ENCODE results near the gene CYP4F12.

CYP4F12 gene

DNA sequence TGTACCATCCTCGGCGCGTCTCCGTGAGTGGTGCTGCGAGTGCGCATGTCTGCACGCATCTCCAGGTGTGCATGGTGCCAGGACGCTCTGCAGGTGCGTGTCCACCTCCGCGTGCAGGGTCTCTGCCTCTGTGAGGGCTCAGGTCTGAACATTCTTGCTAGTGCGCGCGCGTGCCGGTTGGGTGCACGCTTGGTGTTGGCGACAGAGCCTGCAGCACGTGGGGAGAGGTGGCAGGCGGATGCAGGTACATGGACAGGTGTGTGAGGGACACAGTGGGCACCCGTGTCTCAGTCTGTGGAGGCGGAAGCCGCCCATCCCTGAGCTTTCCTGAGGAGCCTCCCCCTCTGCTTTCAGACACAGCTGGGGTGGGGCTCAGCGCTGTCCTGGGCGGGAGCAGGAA lies 50.1 kb downstream of the CYP4F12 start:
- no peaks in the 10 kb centered on the region for H3K79me1 ChIP-seq (ENCODE audit: low read length)
- H4K91ac ChIP-seq (ENCODE audit: low read depth, low read length): no peak overlapping the region
- DNase-seq: no peak
- H3K18ac ChIP-seq (ENCODE audit: low read length): no peak overlapping the region
- H3K9ac ChIP-seq (ENCODE audit: low read length): no peak overlapping the region
- H3K4me2 ChIP-seq (ENCODE audit: low read length): no peak overlapping the region
- no peak overlapping the region for H4K8ac ChIP-seq (ENCODE audit: low read depth, low read length)
- H2BK5ac ChIP-seq (ENCODE audit: low read depth, low read length, poor library complexity): no peak overlapping the region
- H3K36me3 ChIP-seq (ENCODE audit: control insufficient read depth in 1 of 2, insufficient read depth in 2 of 2, low read length in 2 of 2): no peaks in the 10 kb centered on the region
- H3K27ac ChIP-seq (ENCODE audit: low read depth, low read length): no peak overlapping the region
- H3K27me3 ChIP-seq (ENCODE audit: insufficient read depth, low read length): no peaks in the 10 kb centered on the region
- H3K4ac ChIP-seq (ENCODE audit: low read depth, low read length): no peak overlapping the region
- H3K14ac ChIP-seq (ENCODE audit: low read length): no peak overlapping the region
- H2BK120ac ChIP-seq (ENCODE audit: insufficient read depth, low read length, poor library complexity): no peak overlapping the region
- no peak overlapping the region for H2BK12ac ChIP-seq (ENCODE audit: low read length)
- no peak overlapping the region for H2AK5ac ChIP-seq (ENCODE audit: low read length)
- no peaks in the 10 kb centered on the region for H3K4me1 ChIP-seq (ENCODE audit: control insufficient read depth in 1 of 2, insufficient read depth in 2 of 2, low read length in 2 of 2)
- no CpG with 5 or more reads among the region's 25 CpGs for WGBS (ENCODE audit: extremely low coverage, insufficient coverage, insufficient read length)
- H3K4me3 ChIP-seq (ENCODE audit: low read depth, low read length): no peak overlapping the region
- no peak overlapping the region for H4K12ac ChIP-seq (ENCODE audit: low read depth, low read length)
- peaks cover 25% of the 10 kb centered on the region for H3K9me3 ChIP-seq (ENCODE audit: insufficient read depth, low read depth, low read length)
- H3K23ac ChIP-seq (ENCODE audit: low read length): no peak overlapping the region
- no peak overlapping the region for H2AFZ ChIP-seq (ENCODE audit: insufficient read depth, low read length, poor library complexity)
- no peaks in the 10 kb centered on the region for H3K79me2 ChIP-seq (ENCODE audit: control insufficient read depth, insufficient read depth, low read length, poor library complexity)

DNA sequence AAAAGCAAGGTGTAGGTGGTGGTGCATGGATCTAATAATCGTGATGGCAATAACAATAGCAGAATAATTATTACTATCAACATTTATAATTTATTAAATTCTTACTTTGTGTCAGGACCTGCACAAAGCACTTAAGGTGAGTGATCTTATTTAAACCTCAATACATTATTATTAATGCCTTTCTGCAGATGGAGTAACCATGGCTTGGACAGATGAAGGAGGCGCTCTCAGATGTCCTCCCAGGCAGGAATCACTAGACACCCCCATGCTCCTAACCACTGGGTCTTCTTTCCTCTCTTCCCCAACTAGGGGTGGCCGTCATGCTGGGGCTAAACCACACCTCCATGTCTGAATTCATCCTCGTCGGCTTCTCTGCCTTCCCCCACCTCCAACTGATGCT lies 54.8 kb downstream of the CYP4F12 start, which contains the start of gene OR10H2:
Gene OR10H2, plus strand, starts transcription at position 301 of the 400 bp plus-strand sequence. Its CDS starts 20 bp downstream, at position 321.
- H2AFZ ChIP-seq (ENCODE audit: insufficient read depth, low read length, poor library complexity): no peak within 1 kb of the TSS
- no CpG with 5 or more reads among the region's 5 CpGs for WGBS (ENCODE audit: extremely low coverage, insufficient coverage, insufficient read length)
- no peak within 1 kb of the TSS for H3K4me2 ChIP-seq (ENCODE audit: low read length)
- no peak within 1 kb of the TSS for H2BK12ac ChIP-seq (ENCODE audit: low read length)
- H3K23ac ChIP-seq (ENCODE audit: low read length): no peak within 1 kb of the TSS
- H3K27me3 ChIP-seq (ENCODE audit: insufficient read depth, low read length): no peaks in the 10 kb centered on the region
- no peak within 1 kb of the TSS for H4K12ac ChIP-seq (ENCODE audit: low read depth, low read length)
- H3K9ac ChIP-seq (ENCODE audit: low read length): no peak within 1 kb of the TSS
- peaks cover 25% of the 10 kb centered on the region for H3K9me3 ChIP-seq (ENCODE audit: insufficient read depth, low read depth, low read length)
- no peaks in the 10 kb centered on the region for H3K4me1 ChIP-seq (ENCODE audit: control insufficient read depth in 1 of 2, insufficient read depth in 2 of 2, low read length in 2 of 2)
- DNase-seq: no peak
- H3K14ac ChIP-seq (ENCODE audit: low read length): no peak within 1 kb of the TSS
- H4K91ac ChIP-seq (ENCODE audit: low read depth, low read length): no peak within 1 kb of the TSS
- H3K36me3 ChIP-seq (ENCODE audit: control insufficient read depth in 1 of 2, insufficient read depth in 2 of 2, low read length in 2 of 2): no peaks in the 10 kb centered on the region
- no peaks in the 10 kb centered on the region for H3K79me2 ChIP-seq (ENCODE audit: control insufficient read depth, insufficient read depth, low read length, poor library complexity)
- no peaks in the 10 kb centered on the region for H3K79me1 ChIP-seq (ENCODE audit: low read length)
- no peak within 1 kb of the TSS for H4K8ac ChIP-seq (ENCODE audit: low read depth, low read length)
- no peak within 1 kb of the TSS for H2AK5ac ChIP-seq (ENCODE audit: low read length)
- H2BK5ac ChIP-seq (ENCODE audit: low read depth, low read length, poor library complexity): no peak within 1 kb of the TSS
- H3K4ac ChIP-seq (ENCODE audit: low read depth, low read length): no peak within 1 kb of the TSS
- H3K4me3 ChIP-seq (ENCODE audit: low read depth, low read length): peak within 1 kb of the TSS; percentile 45
- H3K27ac ChIP-seq (ENCODE audit: low read depth, low read length): no peak within 1 kb of the TSS
- H3K18ac ChIP-seq (ENCODE audit: low read length): no peak within 1 kb of the TSS
- H2BK120ac ChIP-seq (ENCODE audit: insufficient read depth, low read length, poor library complexity): no peak within 1 kb of the TSS

DNA sequence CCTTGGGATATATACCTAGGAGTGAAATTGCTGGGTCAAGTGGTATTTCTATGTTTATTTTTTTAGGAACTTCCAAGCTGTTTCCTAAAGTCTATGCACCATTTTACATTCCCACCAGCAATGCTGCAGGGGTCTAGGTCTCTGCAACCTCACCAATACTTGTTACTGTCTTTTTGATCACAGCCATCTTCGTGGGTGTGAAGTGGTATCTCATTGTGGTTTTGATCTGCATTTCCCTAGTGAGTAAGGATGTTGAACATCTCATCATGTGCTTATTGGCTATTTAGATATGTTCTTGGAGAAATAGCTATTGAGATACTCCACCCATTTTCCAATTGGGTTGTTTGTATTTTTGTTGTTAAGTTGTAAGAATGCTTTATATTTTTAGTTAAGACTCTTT lies 57.7 kb downstream of the CYP4F12 start:
- WGBS (ENCODE audit: extremely low coverage, insufficient coverage, insufficient read length): no CpG with 5 or more reads among the region's 1 CpG
- no peak overlapping the region for H4K91ac ChIP-seq (ENCODE audit: low read depth, low read length)
- H3K4me3 ChIP-seq (ENCODE audit: low read depth, low read length): no peak overlapping the region

DNA sequence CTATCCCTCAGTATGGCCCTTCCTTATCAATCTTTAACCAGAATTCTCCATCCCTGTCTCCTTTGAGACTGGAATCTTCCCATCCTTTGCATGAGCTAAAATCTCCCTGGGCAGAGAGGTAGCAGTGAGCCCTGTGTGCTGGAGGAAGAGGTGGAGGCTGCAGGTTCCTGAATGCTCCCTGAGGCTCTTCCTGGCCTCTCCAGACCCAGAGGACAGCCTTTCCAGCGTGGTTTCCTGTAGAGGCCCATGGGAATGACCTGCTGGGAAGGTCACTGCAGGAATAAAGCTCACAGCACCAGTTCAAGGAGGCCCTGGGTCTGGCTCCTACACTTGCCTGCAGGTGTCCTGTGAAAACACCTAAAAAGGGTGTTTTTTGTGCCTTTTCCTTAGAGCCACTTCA lies 59.5 kb downstream of the CYP4F12 start:
- no CpG with 5 or more reads among the region's 1 CpG for WGBS (ENCODE audit: extremely low coverage, insufficient coverage, insufficient read length)
- Histone ChIP-seq H4K12ac (ENCODE audit: low read depth, low read length) (no peak overlapping the region), H2BK120ac (ENCODE audit: insufficient read depth, low read length, poor library complexity) (no peak overlapping the region), H3K79me1 (ENCODE audit: low read length) (no peaks in the 10 kb centered on the region), H3K18ac (ENCODE audit: low read length) (no peak overlapping the region), H2BK5ac (ENCODE audit: low read depth, low read length, poor library complexity) (no peak overlapping the region), H3K4me2 (ENCODE audit: low read length) (no peak overlapping the region), H3K23ac (ENCODE audit: low read length) (no peak overlapping the region), H2AK5ac (ENCODE audit: low read length) (no peak overlapping the region), H3K36me3 (ENCODE audit: control insufficient read depth in 1 of 2, insufficient read depth in 2 of 2, low read length in 2 of 2) (no peaks in the 10 kb centered on the region), H2BK12ac (ENCODE audit: low read length) (no peak overlapping the region), H3K4me3 (ENCODE audit: low read depth, low read length) (no peak overlapping the region), H3K4me1 (ENCODE audit: control insufficient read depth in 1 of 2, insufficient read depth in 2 of 2, low read length in 2 of 2) (no peaks in the 10 kb centered on the region), H3K9me3 (ENCODE audit: insufficient read depth, low read depth, low read length) (peaks cover 30% of the 10 kb centered on the region), H2AFZ (ENCODE audit: insufficient read depth, low read length, poor library complexity) (no peak overlapping the region), H3K9ac (ENCODE audit: low read length) (no peak overlapping the region), H3K4ac (ENCODE audit: low read depth, low read length) (no peak overlapping the region), H3K27me3 (ENCODE audit: insufficient read depth, low read length) (no peaks in the 10 kb centered on the region), H4K8ac (ENCODE audit: low read depth, low read length) (no peak overlapping the region), H4K91ac (ENCODE audit: low read depth, low read length) (no peak overlapping the region), H3K79me2 (ENCODE audit: control insufficient read depth, insufficient read depth, low read length, poor library complexity) (no peaks in the 10 kb centered on the region), H3K27ac (ENCODE audit: low read depth, low read length) (no peak overlapping the region), H3K14ac (ENCODE audit: low read length) (no peak overlapping the region)
- DNase-seq: no peak

More for the DNA sequence above, 57.7 kb downstream of the CYP4F12 start:
- Histone ChIP-seq H4K12ac (ENCODE audit: low read depth, low read length) (no peak overlapping the region), H2AFZ (ENCODE audit: insufficient read depth, low read length, poor library complexity) (no peak overlapping the region), H2BK12ac (ENCODE audit: low read length) (no peak overlapping the region), H3K9me3 (ENCODE audit: insufficient read depth, low read depth, low read length) (peaks cover 32% of the 10 kb centered on the region), H3K4me1 (ENCODE audit: control insufficient read depth in 1 of 2, insufficient read depth in 2 of 2, low read length in 2 of 2) (no peaks in the 10 kb centered on the region), H3K36me3 (ENCODE audit: control insufficient read depth in 1 of 2, insufficient read depth in 2 of 2, low read length in 2 of 2) (no peaks in the 10 kb centered on the region), H3K4ac (ENCODE audit: low read depth, low read length) (no peak overlapping the region), H3K27ac (ENCODE audit: low read depth, low read length) (no peak overlapping the region), H2AK5ac (ENCODE audit: low read length) (no peak overlapping the region), H4K8ac (ENCODE audit: low read depth, low read length) (no peak overlapping the region), H3K14ac (ENCODE audit: low read length) (no peak overlapping the region), H3K27me3 (ENCODE audit: insufficient read depth, low read length) (no peaks in the 10 kb centered on the region), H2BK120ac (ENCODE audit: insufficient read depth, low read length, poor library complexity) (no peak overlapping the region), H3K23ac (ENCODE audit: low read length) (no peak overlapping the region), H2BK5ac (ENCODE audit: low read depth, low read length, poor library complexity) (no peak overlapping the region), H3K9ac (ENCODE audit: low read length) (no peak overlapping the region), H3K4me2 (ENCODE audit: low read length) (no peak overlapping the region), H3K79me2 (ENCODE audit: control insufficient read depth, insufficient read depth, low read length, poor library complexity) (no peaks in the 10 kb centered on the region), H3K79me1 (ENCODE audit: low read length) (no peaks in the 10 kb centered on the region), H3K18ac (ENCODE audit: low read length) (no peak overlapping the region)
- DNase-seq: no peak

All from trophoblast cell (in vitro differentiated cells and primary cell).